Progenitor cell of endocrine pancreas (in vitro differentiated cells): ENCODE data around the gene GGT6. TPM values are rescaled to one million over a fixed set of nuclear protein-coding genes. Genes with fewer than 3 reads are reported as not detected.
A peak's percentile ranks its signal among the peaks of the same experiment; 100 is the strongest.
"Not testable (repeated sequence)": the region's sequence is repeated elsewhere in the genome, so short reads cannot be mapped to it uniquely, and the experiment has no call there.

ENCODE experiments used
- DNase-seq: peaks from one replicate; pipeline ENCODE4 v3.0.0; 2021; ENCODE audit warnings: low spot score; ENCODE audit not compliant: unreplicated experiment
- H3K27ac Mint-ChIP-seq: 2 replicates; pipeline ENCODE4 v1.8.0; 2021; ENCODE audit warnings: mild to moderate bottlenecking, moderate library complexity, mixed read lengths
- H3K27me3 Mint-ChIP-seq: 2 replicates; pipeline ENCODE4 v1.8.0; 2021; ENCODE audit warnings: mixed read lengths
- H3K36me3 Mint-ChIP-seq: 2 replicates; pipeline ENCODE4 v1.8.0; 2022; ENCODE audit warnings: mixed read lengths; ENCODE audit not compliant: insufficient read depth
- H3K4me1 Mint-ChIP-seq: 2 replicates; pipeline ENCODE4 v1.8.0; 2021; ENCODE audit warnings: low read depth, mixed read lengths
- H3K4me3 Mint-ChIP-seq: 2 replicates; pipeline ENCODE4 v1.8.0; 2021; ENCODE audit warnings: low read depth, mild to moderate bottlenecking, moderate library complexity, mixed read lengths
- H3K9me3 Mint-ChIP-seq: 2 replicates; pipeline ENCODE4 v1.8.0; 2021; ENCODE audit warnings: low read depth, mixed read lengths
- CTCF ChIP-seq: fragments of 200-600 bp; sonication (generic); IDR thresholded peaks from one replicate; pipeline ENCODE4 v1.5.0; 2021; ENCODE audit warnings: antibody characterized with exemption, mild to moderate bottlenecking; ENCODE audit not compliant: unreplicated experiment
- total RNA-seq: library from RNA; stranded (reverse); gene quantifications from 2 replicates; pipeline ENCODE4 v1.2.1, GENCODE V29; 2021

GGT6 gene
- total RNA-seq, 1 donor from 2014 or later: not detected

DNA sequence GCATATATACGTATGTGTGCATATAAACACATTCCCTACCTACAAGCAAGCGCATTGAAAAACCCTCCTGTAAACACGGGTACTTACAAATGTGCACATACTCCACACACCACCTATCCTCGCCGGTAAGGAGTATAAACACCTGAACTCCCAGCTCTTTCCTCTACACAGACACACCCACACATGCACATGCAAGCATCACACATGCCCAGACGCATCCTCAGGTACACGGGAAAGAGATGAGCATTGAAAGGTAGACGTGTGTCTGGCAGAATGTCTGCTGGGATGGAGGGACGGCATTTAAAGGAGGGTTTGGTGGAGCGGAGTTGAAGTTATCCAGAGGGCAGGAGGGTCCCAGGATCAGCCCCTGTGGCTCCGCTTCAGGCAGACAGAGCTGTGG, 19.3 kb upstream of the GGT6 start:
- H3K27ac Mint-ChIP-seq: no peak overlapping the region
- no peak for DNase-seq
- TF ChIP-seq CTCF: no peak
- no peak overlapping the region for H3K4me3 Mint-ChIP-seq
- H3K9me3 Mint-ChIP-seq: no peaks in the 10 kb centered on the region
- H3K36me3 Mint-ChIP-seq: no peaks in the 10 kb centered on the region
- H3K4me1 Mint-ChIP-seq: peaks cover 24% of the 10 kb centered on the region
- H3K27me3 Mint-ChIP-seq: peaks cover 24% of the 10 kb centered on the region

DNA sequence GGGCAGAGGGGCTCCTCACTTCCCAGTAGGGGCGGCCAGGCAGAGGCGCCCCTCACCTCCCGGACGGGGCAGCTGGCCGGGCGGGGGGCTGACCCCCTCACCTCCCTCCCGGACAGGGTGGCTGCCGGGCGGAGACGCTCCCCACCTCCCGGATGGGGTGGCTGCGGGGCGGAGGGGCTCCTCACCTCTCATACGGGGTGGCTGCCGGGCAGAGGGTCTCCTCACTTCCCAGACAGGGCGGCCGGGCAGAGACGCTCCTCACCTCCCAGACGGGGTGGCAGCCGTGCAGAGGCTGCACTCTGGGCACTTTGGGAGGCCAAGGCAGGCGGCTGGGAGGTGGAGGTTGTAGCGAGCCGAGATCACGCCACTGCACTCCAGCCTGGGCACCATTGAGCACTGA, 18.0 kb upstream of the GGT6 start:
- peaks cover 19% of the 10 kb centered on the region for H3K4me1 Mint-ChIP-seq
- not testable (repeated sequence) for H3K27ac Mint-ChIP-seq, H3K9me3 Mint-ChIP-seq, H3K36me3 Mint-ChIP-seq, DNase-seq, H3K4me3 Mint-ChIP-seq
- peaks cover 18% of the 10 kb centered on the region for H3K27me3 Mint-ChIP-seq

DNA sequence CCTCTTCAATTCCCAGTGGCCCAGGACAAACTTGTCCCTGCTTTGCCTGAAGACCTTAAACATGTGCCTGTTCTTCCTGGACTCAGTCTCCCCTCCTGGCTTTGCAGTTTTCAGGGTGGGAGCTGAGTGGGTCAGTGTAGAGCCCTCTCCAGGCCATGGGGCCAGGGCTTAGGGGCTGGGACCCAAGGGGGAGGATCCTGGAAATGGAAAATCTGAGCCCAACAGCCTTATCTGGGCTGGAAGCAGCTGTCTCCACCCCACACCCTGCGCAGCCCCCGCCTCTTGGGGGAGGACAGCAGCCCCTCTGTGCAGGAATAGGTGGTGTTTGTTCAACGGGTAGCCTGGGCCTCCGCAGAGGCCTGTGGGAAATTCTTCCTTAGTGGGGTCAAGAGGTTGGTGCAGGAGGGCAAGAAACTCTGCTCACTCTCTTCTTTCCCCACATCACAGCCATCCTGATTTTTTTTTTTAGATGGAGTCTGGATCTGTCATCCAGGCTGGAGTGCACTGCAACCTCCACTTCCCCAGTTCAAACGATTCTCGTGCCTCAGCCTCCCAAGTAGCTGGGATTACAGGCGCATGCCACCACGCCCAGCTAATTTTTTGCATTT, 17.1 kb upstream of the GGT6 start:
- Mint-ChIP-seq H3K27me3 (peaks cover 9% of the 10 kb centered on the region), H3K36me3 (no peaks in the 10 kb centered on the region), H3K4me1 (peaks cover 16% of the 10 kb centered on the region), H3K27ac (peak overlapping the region; percentile 45), H3K4me3 (no peak overlapping the region), H3K9me3 (no peaks in the 10 kb centered on the region)
- TF ChIP-seq CTCF: no peak
- no peak for DNase-seq

DNA sequence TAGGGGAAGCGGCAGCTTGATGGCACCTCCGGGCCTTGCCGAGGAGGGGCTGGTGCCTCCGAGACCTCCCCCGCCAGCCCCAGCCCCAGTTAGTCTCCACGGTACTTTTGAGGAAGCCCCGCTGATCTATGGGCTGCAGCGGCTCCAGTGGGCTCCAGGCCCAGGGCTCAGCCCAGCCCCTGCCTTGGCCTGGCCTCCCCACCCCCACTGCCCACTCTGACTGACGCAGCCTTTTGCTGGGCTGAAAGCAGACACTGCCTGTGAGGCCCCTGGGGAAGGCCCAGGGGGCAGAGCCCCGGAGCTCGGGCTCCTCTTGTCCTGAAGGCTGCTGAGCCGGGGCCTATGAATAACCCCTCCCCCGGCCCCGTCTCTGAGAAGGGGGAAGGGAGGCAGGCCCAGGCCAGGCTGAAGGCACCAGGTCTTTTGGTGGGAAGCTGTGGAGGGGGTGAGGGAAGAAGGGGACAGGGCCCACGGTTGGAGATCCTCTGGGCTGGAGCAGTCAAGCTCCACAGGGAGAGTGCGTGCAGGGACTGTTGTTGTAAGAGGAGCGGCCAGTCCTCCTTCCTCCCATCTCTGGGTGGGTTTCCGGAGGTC, 16.4 kb upstream of the GGT6 start:
- Mint-ChIP-seq H3K36me3 (no peaks in the 10 kb centered on the region), H3K27ac (peak overlapping the region; percentile 77), H3K9me3 (no peaks in the 10 kb centered on the region), H3K27me3 (peaks cover 7% of the 10 kb centered on the region), H3K4me3 (no peak overlapping the region), H3K4me1 (peaks cover 16% of the 10 kb centered on the region)
- peak; percentile 55 for DNase-seq
- no peak for TF ChIP-seq CTCF

GRCh38 chr17:4576161-4576558, 15.8 kb upstream of the GGT6 start:
- no peak for TF ChIP-seq CTCF
- Mint-ChIP-seq H3K27ac (peak overlapping the region; percentile 71), H3K27me3 (peaks cover 3% of the 10 kb centered on the region), H3K4me1 (peaks cover 15% of the 10 kb centered on the region), H3K36me3 (no peaks in the 10 kb centered on the region), H3K9me3 (no peaks in the 10 kb centered on the region), H3K4me3 (peak overlapping the region; percentile 26)
- DNase-seq: no peak

DNA sequence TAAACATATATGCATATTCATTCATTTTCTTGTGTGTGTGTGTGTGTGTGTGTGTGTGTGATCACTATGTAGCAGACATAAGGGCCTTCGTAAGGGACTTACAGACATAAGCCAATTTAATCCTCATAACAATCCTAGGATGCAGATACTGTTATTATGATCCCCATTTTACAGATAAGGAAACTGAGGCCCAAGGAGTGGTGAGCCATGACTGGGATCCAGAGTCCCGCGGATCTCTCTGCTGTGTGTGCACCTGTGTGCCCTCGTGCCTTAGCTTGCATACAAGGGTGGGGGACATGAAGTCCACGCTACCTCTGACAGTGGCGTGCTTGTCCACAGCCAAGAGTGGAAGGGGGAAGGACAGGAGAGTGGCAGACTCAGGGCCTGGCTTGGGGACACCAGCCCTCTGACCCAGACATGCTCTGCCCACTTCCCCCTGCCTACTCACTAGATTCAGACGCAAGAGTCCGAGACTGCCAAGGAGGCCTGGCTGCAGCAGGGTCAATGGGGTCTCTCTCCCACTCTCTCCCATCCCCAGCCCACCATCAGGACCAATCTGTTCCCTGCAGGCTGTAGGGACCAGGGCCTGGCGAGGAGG, 14.2 kb upstream of the GGT6 start:
- H3K4me1 Mint-ChIP-seq: peaks cover 15% of the 10 kb centered on the region
- H3K36me3 Mint-ChIP-seq: no peaks in the 10 kb centered on the region
- H3K27ac Mint-ChIP-seq: no peak overlapping the region
- H3K27me3 Mint-ChIP-seq: no peaks in the 10 kb centered on the region
- H3K9me3 Mint-ChIP-seq: no peaks in the 10 kb centered on the region
- no peak for TF ChIP-seq CTCF
- DNase-seq: no peak
- H3K4me3 Mint-ChIP-seq: no peak overlapping the region
